HG02623 (cell line): ENCODE measurements around the gene IL11.
A peak's percentile ranks its signal among the peaks of the same experiment; 100 is the strongest.

ENCODE experiments used
- ATAC-seq: cut with Tn5 transposase; IDR thresholded peaks from one replicate; pipeline ENCODE4 v1.9.1; 2021; ENCODE audit warnings: moderate library complexity; ENCODE audit not compliant: unreplicated experiment

IL11 gene

DNA sequence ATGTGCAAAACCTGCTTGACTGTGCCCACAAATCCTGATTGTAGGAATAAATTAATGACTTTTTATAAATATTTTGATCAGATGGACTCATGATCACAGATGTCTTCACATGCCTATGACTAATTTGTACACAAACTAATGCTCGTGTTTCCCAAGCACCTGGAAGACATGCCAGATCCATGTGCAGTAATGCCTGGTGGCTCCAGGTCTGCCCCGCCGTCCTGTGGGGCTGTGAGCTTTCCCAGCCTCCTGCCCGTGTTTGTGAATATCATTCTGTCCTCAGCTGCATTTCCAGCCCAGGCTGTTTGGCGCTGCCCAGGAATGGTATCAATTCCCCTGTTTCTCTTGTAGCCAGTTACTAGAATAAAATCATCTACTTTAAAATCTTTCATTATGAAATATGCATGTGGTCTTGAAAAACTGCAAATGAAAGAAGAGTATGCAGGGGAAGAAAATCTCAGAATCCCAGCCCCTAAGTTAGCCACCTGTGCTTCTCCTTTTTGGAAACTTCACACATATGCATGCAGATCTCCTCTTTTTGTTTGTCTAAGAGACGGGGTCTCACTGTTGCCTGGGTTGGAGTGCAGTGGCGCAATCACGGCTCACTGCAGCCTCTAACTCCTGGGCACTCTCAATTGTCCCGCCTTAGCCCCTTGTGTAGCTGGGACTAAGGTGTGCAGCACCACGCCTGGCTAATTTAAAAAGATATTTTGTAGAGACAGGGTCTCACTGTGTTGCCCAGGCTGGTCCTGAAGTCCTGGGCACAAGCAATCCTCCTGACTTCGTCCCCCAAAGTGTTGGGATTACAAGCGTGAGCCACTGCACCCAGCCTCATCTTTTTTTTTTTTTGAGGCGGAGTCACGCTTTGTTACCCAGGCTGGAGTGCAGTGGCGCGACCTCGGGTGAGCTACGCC is 21.7 kb upstream of the IL11 start:
- ATAC-seq: no peak

DNA sequence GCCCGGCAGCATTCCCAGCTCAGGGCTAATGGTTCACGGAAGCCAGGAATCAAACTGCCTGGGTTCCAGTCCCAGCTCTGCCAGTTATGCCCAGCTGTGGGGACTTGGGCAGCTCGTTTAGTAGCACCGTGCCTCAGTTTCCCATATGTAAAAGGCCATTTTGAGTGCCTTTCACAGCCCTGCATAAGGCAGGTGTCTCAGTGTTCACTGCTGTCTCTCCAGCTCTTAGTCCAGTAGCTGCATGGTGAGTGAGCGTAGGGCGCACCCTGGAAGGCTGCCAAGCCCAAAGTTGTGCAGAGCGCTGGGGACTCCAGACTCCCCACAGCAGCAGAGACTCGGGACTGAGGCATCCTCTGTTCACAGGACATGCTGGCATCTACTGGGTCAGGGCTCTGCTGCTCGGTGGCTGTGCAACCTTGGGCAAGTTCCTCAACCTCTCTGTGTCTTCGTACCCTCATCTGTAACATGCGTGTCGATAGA is 21.0 kb upstream of the IL11 start:
- ATAC-seq: no peak

DNA sequence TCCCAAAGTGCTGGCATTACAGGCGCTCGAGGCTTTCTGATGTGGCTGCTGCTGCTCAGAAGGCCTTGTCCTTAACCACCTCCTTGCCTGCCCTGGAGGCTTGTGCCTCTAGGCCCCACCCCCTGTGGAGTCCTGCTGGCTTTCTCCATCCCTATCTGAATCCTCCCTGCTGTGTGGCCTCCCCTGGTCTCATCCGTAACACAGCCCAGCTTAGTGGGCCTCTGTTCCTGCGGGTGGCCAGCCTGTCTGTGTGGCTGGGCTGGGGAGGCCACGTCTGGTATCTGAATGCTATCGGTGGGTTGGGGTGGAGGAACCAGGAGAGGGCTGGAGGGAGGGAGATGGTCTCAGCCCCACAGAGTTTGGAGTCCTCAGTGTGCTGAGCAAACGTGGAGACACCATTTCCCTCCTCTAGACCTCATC is 20.2 kb upstream of the IL11 start:
- ATAC-seq: no peak

DNA sequence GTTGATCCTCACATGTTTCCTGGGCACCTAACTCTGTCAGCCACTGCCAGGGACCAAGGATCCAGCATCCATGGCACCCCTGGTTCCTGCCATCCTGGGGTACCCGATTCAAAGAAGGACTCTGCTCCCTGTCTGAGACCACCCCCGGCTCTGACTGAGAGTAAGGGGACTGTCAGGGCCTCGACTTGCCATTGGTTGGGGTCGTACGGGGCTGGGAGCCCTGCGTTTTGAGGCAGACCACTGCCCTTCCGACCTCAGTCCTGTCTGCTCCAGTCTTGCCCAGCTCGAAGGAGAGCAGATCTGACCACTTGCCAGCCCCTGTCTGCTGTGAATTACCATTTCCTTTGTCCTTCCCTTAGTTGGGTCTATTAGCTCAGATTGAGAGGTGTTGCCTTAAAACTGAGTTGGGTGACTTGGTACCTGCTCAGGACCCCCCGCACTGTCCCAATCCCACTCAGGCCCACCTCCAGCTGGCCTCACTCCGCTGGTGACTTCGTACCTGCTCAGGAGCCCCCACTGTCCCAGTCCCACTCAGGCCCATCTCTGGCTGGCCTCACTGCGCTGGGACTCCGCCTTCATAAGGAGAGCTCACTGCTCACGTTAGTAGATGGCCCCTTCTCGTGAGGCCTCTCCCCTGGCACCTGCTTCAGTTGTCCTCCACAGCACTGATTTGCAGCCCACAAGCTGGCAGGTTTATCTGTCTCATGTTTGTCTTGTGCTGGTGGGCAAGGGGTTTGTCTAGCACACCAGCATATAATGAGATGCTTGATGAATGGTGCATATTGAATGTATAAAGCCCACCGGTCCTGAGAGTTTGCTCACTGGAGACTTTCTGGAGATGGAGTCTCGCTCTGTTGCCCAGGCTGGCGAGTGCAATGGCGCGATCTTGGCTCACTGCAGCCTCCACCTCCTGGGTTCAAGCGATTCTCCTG is 19.4 kb upstream of the IL11 start:
- no peak for ATAC-seq

DNA sequence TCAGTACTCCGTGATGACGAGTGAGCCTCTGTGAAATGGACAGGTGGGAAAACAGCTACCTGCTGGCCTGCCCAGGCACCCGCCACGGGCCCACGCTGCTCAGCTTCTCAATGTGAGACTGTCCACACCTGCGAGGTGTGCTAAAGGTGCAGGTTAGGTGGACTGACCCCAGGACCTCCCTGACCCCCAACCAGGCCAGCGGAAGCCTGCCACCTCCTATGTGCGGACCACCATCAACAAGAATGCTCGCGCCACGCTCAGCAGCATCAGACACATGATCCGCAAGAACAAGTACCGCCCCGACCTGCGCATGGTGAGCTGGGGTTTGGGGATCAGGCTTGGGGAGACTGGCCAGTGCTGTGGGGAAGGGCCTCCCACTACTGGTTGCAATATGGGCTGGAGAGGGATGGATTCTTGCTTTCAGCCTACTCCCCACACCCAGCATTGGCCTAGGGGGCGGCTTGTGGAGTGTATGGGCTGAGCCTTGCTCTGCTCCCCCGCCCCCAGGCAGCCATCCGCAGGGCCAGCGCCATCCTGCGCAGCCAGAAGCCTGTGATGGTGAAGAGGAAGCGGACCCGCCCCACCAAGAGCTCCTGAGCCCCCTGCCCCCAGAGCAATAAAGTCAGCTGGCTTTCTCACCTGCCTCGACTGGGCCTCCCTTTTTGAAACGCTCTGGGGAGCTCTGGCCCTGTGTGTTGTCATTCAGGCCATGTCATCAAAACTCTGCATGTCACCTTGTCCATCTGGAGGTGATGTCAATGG is 17.7 kb upstream of the IL11 start:
- ATAC-seq: no peak

DNA sequence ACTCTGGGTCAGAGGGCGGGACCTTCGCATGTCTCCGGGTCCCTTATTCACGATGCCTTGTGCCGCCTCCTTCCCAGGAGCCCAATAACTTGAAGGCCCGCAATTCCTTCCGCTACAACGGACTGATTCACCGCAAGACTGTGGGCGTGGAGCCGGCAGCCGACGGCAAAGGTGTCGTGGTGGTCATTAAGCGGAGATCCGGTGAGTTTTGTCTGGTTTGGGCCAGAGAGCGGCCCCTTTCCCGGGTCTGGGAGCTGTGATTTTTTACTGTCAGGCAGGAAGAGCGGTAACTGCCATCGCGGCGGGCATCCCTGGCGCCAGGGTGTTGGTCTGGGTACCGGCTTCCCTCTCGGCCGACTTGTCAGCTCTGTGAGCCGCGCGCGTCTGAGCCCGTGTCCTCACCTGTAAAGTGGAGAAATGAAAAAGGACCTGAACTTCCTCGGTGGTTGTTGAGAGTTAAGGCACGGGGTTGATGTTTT is 16.3 kb upstream of the IL11 start:
- no peak for ATAC-seq

DNA sequence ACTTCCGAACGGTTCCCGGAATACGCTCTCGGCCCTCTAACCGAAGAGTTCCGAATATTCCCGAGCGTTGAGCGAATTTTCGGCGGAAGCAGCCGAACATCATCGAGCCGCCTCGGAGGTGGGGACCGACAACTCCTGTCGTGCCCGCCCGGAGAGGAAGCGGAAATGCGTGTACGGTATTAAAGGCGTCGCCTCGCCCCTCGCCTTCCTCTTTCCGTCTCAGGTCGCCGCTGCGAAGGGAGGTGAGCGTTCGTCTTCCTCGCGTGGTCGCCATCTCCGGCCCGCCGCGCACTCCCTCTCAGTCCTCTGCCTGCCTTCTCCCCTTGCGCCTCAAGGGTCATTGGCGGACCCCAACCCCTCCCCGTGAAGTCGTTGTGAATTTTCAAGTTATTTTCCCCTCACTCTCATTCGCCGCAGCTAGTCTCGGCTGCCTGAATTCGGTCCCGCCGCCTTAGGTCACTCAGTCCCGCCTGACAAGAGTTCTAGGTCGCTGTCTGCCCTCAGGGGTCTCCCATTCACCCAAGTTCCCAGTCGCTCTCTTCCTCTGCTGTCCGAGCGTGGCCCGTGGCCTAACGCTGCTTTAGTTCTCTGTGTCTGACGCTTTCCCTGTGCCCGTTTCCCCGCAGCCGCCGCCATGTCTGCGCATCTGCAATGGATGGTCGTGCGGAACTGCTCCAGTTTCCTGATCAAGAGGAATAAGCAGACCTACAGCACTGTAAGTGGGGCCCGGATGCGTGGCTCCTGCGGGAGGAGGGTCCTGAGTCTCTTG is 15.6 kb upstream of the IL11 start, which contains the start of gene RPL28:
TSS of gene RPL28 (plus strand) at position 209 of the 769 bp plus-strand sequence. CDS start at position 635, 426 bp downstream.
- ATAC-seq: peak; percentile 57

DNA sequence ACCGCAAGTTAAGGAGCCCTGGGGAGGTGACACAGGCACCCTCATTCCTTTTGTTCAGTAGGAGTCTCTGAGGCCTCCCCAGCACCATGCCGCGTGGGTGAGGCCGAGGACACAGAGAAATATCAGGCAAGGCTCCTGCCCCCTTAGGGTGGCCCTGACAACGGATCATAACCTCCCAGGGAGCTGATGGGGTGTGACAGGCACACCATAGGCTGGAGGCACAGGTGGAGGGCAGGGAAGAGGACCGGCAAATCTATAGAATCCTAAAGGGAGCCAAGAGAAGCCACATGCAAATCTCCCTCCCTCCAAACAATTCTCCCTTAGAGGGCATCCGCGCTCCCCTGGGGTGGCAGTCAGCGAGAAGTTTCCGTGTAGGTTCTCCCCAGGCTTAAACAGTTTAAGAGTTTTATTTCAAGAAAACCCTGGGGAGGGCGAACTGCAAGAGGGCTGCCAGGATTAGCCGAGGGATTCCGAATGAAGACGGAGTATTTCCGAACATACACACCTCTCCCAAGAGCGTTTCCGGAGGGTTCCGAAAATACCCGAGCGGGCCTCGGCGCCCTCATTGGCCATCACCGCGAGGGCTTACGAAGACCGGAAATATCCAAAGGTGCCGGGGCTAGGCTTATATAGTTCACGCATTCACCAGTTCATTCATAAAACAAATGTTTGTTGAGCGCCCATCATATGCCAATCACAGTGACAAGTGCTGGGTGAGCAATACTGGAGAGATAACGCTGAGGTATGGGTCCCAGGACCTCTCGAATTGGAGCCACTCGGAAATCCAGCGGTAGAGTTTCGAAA is 14.9 kb upstream of the IL11 start:
- ATAC-seq: peak; percentile 37

DNA sequence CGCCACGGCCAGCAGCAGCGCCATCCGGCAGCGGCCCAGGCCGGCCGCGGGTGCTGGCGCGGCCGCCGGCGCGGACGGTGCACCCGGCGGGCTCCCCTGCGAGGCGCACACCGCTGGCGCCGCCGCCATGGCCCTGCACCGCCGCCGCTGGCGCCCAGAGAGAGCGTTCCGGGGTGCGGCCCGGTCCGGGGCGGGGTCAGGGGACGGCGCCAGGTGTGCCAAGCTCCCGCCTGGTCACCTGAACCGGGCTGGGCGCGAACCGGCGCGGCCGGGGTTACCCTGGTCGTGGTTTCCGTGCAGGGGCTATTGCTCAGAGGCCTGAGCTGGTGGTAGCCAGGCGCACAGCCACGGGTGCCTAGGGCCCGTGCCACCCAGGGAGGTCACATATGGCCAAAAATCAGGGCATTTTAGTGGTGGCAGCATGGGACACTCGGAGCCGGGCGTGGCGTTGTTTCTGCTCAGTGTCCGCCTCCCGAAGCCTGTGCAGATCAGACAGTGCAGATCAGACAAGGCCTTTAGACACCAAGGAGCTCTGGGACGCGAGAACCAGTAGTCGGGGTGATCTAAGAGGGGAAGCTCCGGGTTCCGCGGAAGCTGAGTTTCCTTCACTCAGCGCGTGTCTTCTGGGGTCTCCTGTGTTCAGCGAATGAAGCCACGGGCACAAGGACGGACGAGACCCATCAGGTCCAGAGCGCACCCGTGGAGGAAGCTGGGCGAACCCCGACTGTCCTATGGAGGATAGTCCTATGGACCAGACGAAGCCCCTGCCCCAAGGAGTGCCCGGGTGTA is 14.1 kb upstream of the IL11 start, which contains the start of gene TMEM238:
TSS of gene TMEM238 (minus strand) at position 162 of the 789 bp plus-strand sequence. CDS start at position 129, 33 bp downstream.
- no peak for ATAC-seq

DNA sequence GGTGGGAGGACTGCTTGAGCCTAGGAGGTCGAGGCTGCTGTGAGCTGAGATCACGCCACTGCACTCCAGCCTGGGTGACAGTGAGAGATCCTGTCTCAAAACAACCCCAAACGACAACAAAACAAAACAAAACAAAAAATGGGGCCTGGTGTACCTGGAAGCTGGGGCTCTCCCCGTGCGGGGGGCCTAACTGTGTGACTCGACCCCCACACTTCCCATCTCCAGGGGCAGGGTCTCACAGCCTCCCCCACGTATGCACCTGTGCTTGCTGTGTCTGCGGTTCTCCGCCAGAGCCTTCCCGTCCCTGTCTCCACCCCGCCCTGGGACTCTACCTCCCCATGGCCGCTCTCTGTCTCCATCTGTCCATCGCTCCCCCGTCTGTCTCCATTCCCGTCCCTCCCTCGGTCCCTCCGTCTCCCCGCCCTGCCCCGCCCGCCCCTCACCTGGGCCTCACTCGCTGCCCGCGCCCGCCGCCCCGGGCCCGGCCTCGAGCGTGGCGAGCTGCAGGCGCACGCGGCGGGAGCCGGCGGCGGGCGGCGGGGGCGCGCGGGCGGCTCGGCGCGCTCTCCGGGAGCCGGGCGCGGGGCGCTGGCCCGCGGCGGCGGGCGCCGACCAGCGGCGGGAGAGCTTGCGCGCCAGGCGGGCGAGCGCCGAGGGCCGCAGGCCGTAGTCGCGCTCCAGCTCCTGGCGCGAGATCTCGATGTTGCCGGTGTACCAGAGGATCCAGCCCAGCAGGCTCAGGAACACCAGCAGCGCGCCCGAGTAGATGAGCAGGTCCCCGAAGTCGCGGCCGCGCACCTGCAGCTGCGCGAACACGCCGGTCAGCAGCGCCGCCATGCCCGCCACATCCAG is 13.2 kb upstream of the IL11 start:
- ATAC-seq: no peak

DNA sequence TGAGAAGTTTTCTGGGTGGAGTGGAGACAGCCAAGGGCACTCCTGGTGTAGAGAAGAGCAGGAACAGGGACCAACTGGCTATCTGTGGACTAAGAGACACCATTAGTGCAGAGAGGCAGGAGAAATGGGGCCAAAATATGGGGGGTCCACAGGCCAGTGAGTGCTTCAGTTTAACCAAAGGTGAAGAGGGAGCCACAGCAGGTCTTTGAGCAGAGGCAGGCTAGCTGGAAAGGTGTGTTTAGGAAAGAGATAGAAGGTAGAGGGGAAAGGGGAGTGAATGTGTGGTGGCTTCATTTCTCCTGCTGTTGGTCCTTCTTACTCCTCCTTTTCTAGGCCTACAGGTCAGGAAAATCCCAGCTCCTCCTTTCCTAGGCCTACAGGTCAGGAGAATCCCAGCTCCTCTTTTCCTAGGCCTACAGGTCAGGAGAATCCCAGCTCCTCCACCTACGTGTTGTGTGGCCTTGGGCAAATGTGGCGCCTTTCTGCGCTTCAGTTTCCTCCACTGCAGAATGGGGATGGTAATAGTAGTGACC is 12.3 kb upstream of the IL11 start:
- no peak for ATAC-seq

DNA sequence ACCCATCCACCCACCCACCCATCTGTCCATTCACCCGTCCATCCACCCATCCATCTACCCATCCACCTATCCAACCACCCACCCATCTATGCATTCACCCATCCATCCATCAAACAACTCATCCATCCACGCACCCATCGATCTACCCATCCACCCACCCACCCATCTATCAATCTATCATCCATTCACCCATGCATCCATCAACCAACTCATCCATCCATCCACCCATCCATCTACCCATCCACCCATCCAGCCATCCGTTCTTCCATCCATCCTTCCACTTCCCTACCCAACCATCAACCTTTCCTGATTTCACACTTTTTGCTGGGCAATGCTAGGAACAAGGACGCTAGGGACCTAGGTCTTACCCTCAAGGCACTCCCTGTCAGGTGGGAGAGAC is 11.8 kb upstream of the IL11 start:
- ATAC-seq: no peak

DNA sequence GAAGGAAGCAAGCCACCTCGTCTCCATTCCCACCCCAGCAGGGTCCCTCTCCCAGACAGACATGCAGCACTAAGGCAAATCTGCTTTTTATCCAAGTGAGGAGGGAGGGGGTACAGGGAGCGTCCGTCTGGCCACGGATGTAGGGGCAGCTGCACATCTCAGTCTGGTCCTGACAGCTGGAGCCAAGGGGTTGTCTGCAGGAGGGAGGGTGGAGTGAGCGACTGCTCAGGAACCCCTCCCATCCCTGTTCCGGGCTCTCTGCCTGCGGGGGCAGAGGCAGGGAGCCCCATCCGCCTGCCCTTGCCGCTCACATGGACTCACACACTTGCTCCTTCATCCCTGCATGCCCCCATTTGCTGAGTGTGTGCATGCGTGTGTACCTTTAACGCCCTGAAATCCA is 8.9 kb upstream of the IL11 start:
- no peak for ATAC-seq

DNA sequence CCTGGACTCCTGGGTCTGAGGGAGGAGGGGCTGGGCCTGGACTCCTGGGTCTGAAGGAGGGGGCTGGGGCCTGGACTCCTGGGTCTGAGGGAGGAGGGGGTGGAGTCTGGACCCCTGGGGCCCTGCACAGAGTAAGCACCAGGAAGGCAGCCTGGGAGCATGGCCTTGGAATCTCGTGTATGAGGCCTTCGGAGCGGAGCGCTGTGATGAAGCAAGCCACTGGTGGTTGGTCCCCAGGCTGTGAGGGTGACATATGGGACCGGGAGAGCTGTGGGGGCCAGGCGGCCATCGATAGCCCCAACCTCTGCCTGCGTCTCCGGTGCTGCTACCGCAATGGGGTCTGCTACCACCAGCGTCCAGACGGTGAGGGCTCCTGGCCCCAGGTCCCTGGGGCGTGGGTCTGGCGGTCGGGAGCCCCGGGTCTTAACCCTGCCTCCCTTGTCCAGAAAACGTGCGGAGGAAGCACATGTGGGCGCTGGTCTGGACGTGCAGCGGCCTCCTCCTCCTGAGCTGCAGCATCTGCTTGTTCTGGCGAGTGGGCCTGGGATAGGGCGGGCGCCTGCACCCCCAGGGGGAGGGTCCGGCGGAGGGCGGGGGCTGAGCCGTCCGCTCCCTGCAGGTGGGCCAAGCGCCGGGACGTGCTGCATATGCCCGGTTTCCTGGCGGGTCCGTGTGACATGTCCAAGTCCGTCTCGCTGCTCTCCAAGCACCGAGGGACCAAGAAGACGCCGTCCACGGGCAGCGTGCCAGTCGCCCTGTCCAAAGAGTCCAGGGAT is 7.3 kb upstream of the IL11 start:
- ATAC-seq: no peak

DNA sequence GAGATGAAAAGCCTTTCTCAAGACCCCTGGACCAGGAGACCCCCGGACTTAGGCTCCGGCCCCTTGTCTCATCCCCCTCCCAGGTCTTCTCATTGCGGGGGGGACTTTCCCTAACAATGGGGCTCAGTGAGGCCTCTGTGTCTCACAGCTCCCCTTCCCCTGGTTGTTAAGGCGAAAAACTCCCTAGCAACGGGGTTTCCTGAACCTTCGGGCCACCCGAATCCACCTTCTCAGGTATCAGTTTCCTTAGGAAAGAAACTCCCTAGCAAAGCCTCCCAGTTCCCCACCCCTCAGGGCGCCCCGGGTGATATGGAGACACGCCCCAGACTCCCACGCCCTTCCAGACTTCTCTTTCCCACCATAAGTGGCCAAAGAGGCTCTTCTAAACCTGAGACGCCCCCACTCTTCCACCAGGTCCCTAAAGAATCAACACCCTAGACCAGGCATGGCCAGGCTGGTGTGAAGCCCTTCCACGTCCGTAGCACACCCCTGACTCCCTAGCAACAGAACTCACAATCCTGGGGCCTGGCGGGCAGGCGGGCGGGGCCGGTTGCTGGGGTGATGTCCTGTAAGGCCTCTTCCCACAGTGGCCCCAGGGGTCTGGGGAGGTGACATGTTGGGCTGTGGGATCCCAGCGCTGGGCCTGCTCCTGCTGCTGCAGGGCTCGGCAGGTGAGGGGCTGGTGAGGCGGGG is 6.1 kb upstream of the IL11 start, which contains the start of gene TMEM190:
TSS of gene TMEM190 (plus strand) at position 586 of the 693 bp plus-strand sequence. CDS start at position 614, 28 bp downstream.
- ATAC-seq: no peak
